Heart left ventricle (tissue), 16 donors: ENCODE measurements around the gene FCHSD2. TPM values are rescaled to one million over a fixed set of nuclear protein-coding genes. Genes with fewer than 3 reads are reported as not detected.

Experiments used
- ATAC-seq, 4 donors: fragments of 200-7000 bp; cut with Tn5 transposase; one replicate each; pipeline ENCODE4 v1.9.1; 2020 to 2022; ENCODE audit warnings: moderate library complexity in 4 of 4, mild to moderate bottlenecking in 3 of 4, moderate number of reproducible peaks in 1 of 4
- DNase-seq, 5 donors: peaks; one replicate each; pipeline ENCODE4 v3.0.0-alpha.2; 2020
- H3K27ac ChIP-seq, 12 donors: fragments of 200-600 bp; sonication (generic) in 4 of 12; one replicate each; pipeline versions ENCODE4 v1.5.0 to v1.8.0; 2016 to 2022; ENCODE audit warnings: mild to moderate bottlenecking in 2 of 12
- H3K27me3 ChIP-seq, 9 donors: fragments of 200-600 bp; sonication (generic) in 2 of 9; one replicate each; pipeline versions ENCODE4 v1.5.1 to v1.8.0; 2016 to 2022; ENCODE audit warnings: mild to moderate bottlenecking in 3 of 9
- H3K36me3 ChIP-seq, 9 donors: fragments of 200-600 bp; sonication (generic) in 2 of 9; one replicate each; pipeline versions ENCODE4 v1.5.0 to v1.8.0; 2018 to 2022; ENCODE audit warnings: mild to moderate bottlenecking in 2 of 9
- H3K4me1 ChIP-seq, 12 donors: fragments of 200-600 bp; sonication (generic) in 4 of 12; one replicate each; pipeline versions ENCODE4 v1.5.0 to v1.8.0; 2016 to 2022; ENCODE audit warnings: mild to moderate bottlenecking in 3 of 12
- H3K4me3 ChIP-seq, 12 donors: fragments of 200-600 bp; sonication (generic) in 4 of 12; one replicate each; pipeline versions ENCODE4 v1.5.0 to v1.8.0; 2017 to 2022; ENCODE audit warnings: mild to moderate bottlenecking in 9 of 12, moderate library complexity in 4 of 12
- H3K9me3 ChIP-seq, 12 donors: fragments of 200-600 bp; sonication (generic) in 4 of 12; one replicate each; pipeline versions ENCODE4 v1.5.0 to v1.8.0; 2016 to 2022; ENCODE audit warnings: mild to moderate bottlenecking in 1 of 12
- POLR2A ChIP-seq, 2 donors: fragments of 450-650 bp; IDR thresholded peaks; one replicate each; pipeline ENCODE4 v1.6.1; 2017; ENCODE audit warnings: antibody characterized with exemption in 2 of 2, mild to moderate bottlenecking in 2 of 2, moderate library complexity in 2 of 2
- WGBS, 4 donors: extraction: QIAGEN DNeasy Blood & Tissue Kit in 2 of 4; methylation state at CpG; one replicate each; pipeline versions ENCODE4 v1.1.5 to v1.1.7; 2013 to 2018; 5-methylcytosine and 5-hydroxymethylcytosine counted together
- intact Hi-C, 10 donors: fragments of 100-400 bp; cut with DNase I; formaldehyde crosslinking; loops; one replicate each; pipeline versions ENCODE4 v1.11.1 to v1.14.2; 2022
- polyA plus RNA-seq, 2 donors: library from polyadenylated mRNA; stranded (reverse); fragments of 200-250 nt; gene quantifications; one replicate each; pipeline ENCODE4 v1.2.3, GENCODE V29; 2013
- total RNA-seq, 9 donors: library from RNA; depleted of rRNA in 2 of 9; stranded (reverse); fragments of >200 nt in 2 of 9; fragmentation: NEBNext Ultra II Directional in 3 of 9; extraction: Animal tissue kit (Norgen Biotek cat#: 25700) in 3 of 9; gene quantifications; one replicate each; pipeline versions ENCODE4 v1.1.0 to v1.2.4, GENCODE V29; 2016 to 2023
- TF ChIP-seq, protein P1 (sequence below), 12 donors: fragments of 200-600 bp; sonication (generic) in 4 of 12; IDR thresholded peaks; one replicate each; pipeline versions ENCODE4 v1.5.0 to v1.8.0; 2018 to 2022; ENCODE audit warnings: antibody characterized with exemption in 12 of 12, mild to moderate bottlenecking in 5 of 12
- donor health status: ischemic (EF 13 %, LVEDD 7.1; RV severe dilation, severe dysfunction).
- donor health status: healthy with polysubstance abuse.
- donor health status: DM: no; HTN: yes; CAD: no.
- donor health status: DM: no; HTN: no; CAD: no.
- donor health status: ischemic (EF 25% LVEDD 6.9; RV normal size, moderate dysfunction).
- donor health status: ischemic (EF 25% LVEDD 5.7; RV mildly dilated, moderate dysfunction).
- donor health status: healthy.
- donor health status: DM: yes; HTN: yes; CAD: no.
- donor health status: ischemic (EF 35%, LVEDD 5.7; RV mildly dilated, moderate dysfunction).
- donor health status: nonischemic (EF 11% LVEDD 7.7; RV severe dilation, severe dysfunction).
- donor health status: DM: yes; HTN: yes; CAD: no.
- donor health status: PGD.
- donor health status: ischemic (EF 29% LVEDD 5.4; RV normal size, mild dysfunction).
- donor health status: nonischemic (EF 23%, LVEDD 6.1; RV moderate dilation, normal function).

Gene FCHSD2
- total and polyA plus RNA-seq, 11 donors = 9.9 to 61.1 (median 39.0) TPM

DNA sequence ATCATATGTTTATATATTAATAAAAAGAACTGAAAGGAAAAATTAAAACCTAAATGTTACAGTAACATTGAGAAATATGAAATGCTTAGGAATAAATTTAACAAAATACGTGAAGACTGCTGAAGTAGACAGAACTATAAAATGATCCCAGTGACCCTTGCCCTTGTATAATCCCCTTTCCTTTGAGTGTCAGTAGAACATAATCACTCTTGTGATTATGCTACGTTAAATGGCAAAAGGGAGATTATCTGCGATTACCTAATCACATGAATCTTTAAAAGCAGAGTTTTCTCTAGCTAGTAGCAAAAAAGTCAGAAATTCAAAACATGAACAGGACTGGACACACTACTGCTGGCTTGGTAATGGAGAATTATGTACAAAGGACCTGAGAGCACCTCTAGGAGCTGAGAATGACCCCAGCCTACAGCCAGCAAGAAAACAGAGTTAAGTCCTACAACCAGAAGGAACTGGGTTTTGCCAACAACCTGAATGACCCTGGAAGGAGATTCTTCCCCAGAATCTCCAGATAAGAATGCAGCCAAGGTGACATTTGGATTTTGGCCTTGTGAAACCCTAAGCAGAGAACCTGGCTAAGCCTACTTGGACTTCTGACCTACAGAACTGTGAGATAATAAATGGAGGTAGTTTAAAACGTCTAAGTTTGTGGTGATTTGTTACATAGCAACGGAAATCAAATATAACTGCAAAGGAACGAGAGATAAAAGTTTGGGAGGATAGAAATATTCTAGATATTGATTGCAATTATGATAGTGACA is 170.7 kb downstream of the FCHSD2 start:
- intact Hi-C loops = loop anchor here in 1 of 10 donors (10.0 kb wide), 1 partner anchor 163 kb away; no protein-coding TSS in a partner anchor
- TF ChIP-seq, protein P1, sequence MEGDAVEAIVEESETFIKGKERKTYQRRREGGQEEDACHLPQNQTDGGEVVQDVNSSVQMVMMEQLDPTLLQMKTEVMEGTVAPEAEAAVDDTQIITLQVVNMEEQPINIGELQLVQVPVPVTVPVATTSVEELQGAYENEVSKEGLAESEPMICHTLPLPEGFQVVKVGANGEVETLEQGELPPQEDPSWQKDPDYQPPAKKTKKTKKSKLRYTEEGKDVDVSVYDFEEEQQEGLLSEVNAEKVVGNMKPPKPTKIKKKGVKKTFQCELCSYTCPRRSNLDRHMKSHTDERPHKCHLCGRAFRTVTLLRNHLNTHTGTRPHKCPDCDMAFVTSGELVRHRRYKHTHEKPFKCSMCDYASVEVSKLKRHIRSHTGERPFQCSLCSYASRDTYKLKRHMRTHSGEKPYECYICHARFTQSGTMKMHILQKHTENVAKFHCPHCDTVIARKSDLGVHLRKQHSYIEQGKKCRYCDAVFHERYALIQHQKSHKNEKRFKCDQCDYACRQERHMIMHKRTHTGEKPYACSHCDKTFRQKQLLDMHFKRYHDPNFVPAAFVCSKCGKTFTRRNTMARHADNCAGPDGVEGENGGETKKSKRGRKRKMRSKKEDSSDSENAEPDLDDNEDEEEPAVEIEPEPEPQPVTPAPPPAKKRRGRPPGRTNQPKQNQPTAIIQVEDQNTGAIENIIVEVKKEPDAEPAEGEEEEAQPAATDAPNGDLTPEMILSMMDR (IDR thresholded peaks at IDR 0.05) = no peak
- no peak for TF ChIP-seq POLR2A (IDR thresholded peaks at IDR 0.05)
- Histone ChIP-seq H3K4me3 (no peak overlapping the region), H3K9me3 (peaks cover 0 to 2% (median 0%) of the 10 kb centered on the region in 12 donors), H3K4me1 (peaks cover 0 to 75% (median 12%) of the 10 kb centered on the region in 12 donors), H3K27me3 (no peaks in the 10 kb centered on the region), H3K27ac (peak overlapping the region in 1 of 12 donors; percentile 22), H3K36me3 (peaks cover 0 to 27% (median 0%) of the 10 kb centered on the region in 9 donors)
- DNase-seq = no peak
- ATAC-seq = no peak
- WGBS, 4 donors = 70 to 76% (median 74%) methylated on average over 6 of the region's 6 CpGs

- no peak for ATAC-seq
- intact Hi-C loops = loop anchor here in 1 of 10 donors (10.0 kb wide), 1 partner anchor 164 kb away; no protein-coding TSS in a partner anchor
- TF ChIP-seq, protein P1 (IDR thresholded peaks at IDR 0.05) = no peak
- TF ChIP-seq POLR2A (IDR thresholded peaks at IDR 0.05) = no peak
- Histone ChIP-seq H3K4me3 (no peak overlapping the region), H3K27ac (peak overlapping the region in 1 of 12 donors; percentile 71), H3K4me1 (peaks cover 0 to 67% (median 12%) of the 10 kb centered on the region in 12 donors), H3K27me3 (no peaks in the 10 kb centered on the region), H3K9me3 (no peaks in the 10 kb centered on the region), H3K36me3 (peaks cover 0 to 23% (median 0%) of the 10 kb centered on the region in 9 donors)
- DNase-seq = no peak
- 74 to 81% (median 79%) methylated on average over 6 of the region's 6 CpGs for WGBS, 4 donors
Observed at GRCh38 chr11:72970557-72971118, 171.5 kb downstream of the FCHSD2 start.

DNA sequence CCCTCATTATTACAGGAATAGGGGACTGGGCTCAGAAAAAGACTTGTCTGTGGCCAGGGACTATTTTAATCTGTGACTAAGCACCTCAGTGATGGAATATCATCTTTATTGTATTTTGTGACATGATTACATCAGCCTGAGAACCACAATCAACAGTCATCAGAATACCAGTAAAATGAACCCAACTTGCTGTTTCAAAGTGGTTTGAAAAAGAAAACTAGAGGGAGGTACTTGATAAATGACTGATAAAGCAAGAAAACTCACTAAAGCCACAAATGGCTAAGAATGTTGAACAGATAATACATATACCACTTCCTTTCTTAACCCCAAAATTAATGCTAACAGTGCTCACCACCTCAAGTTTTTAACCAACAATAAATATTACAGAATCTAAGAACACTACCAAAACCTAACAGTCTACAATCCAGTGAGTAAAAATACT is 172.2 kb downstream of the FCHSD2 start:
- no peak for ATAC-seq
- H3K4me3 ChIP-seq = no peak overlapping the region

More for the DNA sequence above, 172.2 kb downstream of the FCHSD2 start:
- Histone ChIP-seq H3K36me3 (peaks cover 0 to 20% (median 0%) of the 10 kb centered on the region in 9 donors), H3K27ac (peak overlapping the region in 1 of 12 donors; percentile 71), H3K9me3 (no peaks in the 10 kb centered on the region), H3K27me3 (no peaks in the 10 kb centered on the region), H3K4me1 (peaks cover 0 to 60% (median 12%) of the 10 kb centered on the region in 12 donors)
- no peak for DNase-seq
- intact Hi-C loops = loop anchor here in 1 of 10 donors (10.0 kb wide), 1 partner anchor 165 kb away; no protein-coding TSS in a partner anchor
- TF ChIP-seq, protein P1 (IDR thresholded peaks at IDR 0.05) = no peak
- no peak for TF ChIP-seq POLR2A (IDR thresholded peaks at IDR 0.05)
